ENCODE measurements around the gene RGS18. TPM values are rescaled to one million over a fixed set of nuclear protein-coding genes. Genes with fewer than 3 reads are reported as not detected.

RGS18 gene
- total RNA-seq, 2 donors from 2014 or later, result 1.2 to 1.9 TPM

DNA sequence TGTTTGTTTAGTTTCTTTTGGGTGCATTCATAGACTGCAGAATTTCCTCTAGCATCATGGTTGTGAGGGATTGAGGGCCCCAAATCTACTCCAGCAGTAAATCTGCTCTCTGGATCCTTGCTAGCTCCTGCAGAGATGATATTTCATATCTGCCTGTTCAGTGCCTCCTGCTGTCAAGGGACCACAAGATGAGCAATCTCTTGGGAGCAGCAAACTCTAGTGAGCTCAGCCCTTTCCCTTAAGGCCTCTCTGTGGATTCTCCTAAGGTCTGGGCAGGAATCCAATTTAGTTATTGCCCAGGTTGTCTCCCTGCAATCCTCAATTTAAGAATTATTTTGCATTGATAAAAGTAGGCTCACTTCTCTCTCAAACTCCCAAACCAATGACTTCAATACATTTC, 76.9 kb downstream of the RGS18 start:
- TF ChIP-seq, protein P1, sequence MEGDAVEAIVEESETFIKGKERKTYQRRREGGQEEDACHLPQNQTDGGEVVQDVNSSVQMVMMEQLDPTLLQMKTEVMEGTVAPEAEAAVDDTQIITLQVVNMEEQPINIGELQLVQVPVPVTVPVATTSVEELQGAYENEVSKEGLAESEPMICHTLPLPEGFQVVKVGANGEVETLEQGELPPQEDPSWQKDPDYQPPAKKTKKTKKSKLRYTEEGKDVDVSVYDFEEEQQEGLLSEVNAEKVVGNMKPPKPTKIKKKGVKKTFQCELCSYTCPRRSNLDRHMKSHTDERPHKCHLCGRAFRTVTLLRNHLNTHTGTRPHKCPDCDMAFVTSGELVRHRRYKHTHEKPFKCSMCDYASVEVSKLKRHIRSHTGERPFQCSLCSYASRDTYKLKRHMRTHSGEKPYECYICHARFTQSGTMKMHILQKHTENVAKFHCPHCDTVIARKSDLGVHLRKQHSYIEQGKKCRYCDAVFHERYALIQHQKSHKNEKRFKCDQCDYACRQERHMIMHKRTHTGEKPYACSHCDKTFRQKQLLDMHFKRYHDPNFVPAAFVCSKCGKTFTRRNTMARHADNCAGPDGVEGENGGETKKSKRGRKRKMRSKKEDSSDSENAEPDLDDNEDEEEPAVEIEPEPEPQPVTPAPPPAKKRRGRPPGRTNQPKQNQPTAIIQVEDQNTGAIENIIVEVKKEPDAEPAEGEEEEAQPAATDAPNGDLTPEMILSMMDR (IDR thresholded peaks at IDR 0.05), result no peak
- Histone ChIP-seq H3K27me3 (no peaks in the 10 kb centered on the region), H3K4me3 (no peak overlapping the region), H3K27ac (no peak overlapping the region), H3K36me3 (no peaks in the 10 kb centered on the region), H3K9me3 (no peaks in the 10 kb centered on the region), H3K4me1 (no peaks in the 10 kb centered on the region)
- no peak for DNase-seq (ENCODE audit: low spot score)

Other genes starting within 250 kb of the RGS18 start
- gene RGS21, start 158.5 kb downstream of the RGS18 start, total RNA-seq, result not detected

Measured in right atrium auricular region (tissue), 2 donors.